Measurements from ENCODE around the gene PRKCB.

DNA sequence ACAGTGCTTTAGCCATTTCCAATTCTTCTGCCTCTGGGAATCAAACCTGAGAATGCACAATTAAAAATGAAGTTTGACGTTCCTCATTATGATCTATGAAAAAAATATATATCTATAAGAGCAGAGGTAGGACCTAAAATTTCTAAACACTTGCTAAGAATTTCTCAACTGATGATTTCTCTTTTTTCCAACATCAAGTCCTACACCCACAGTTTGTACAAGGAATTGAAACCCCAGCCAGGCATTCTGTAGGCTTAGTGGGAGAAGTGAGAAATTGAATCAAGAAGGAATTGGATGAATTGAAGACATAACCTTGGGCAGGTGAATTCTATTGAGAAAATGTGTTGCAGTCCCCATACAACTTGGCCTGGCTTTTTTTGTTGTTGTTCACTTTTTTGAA is 423.0 kb downstream of the PRKCB start:
- TF ChIP-seq POLR2A (IDR thresholded peaks at IDR 0.05; ENCODE audit: low read length) (no peak), GATA1 (IDR thresholded peaks at IDR 0.05; ENCODE audit: low read depth, low read length) (no peak)
